A549 (cell line): ENCODE results near the gene TNFRSF19. TPM values are rescaled to one million over a fixed set of nuclear protein-coding genes. Genes with fewer than 3 reads are reported as not detected.

Source experiments
- ATAC-seq, 2 experiments: fragments of 200-7000 bp in 1 of 2; fragments of >200 bp in 1 of 2; cut with Nextera tagmentation in 1 of 2; cut with Tn5 transposase in 1 of 2; 3 replicates each; pipeline versions ENCODE4 v1.8.0 to v1.9.1; 2018 to 2020; ENCODE audit warnings: mild to moderate bottlenecking in 1 of 2, moderate library complexity in 1 of 2
- CTCF ChIA-PET: fragments of 300-600 bp; sonication (Branson Sonifier 250); formaldehyde crosslinking; extraction: SDS; loops from one replicate; lab custom pipeline; 2021; ENCODE audit warnings: antibody characterized with exemption, inconsistent platforms; lab: Yijun Ruan, JAX
- POLR2A ChIA-PET: fragments of 350-600 bp; formaldehyde crosslinking; extraction: SDS; loops from one replicate; lab custom pipeline; 2021; ENCODE audit warnings: antibody characterized with exemption, inconsistent platforms; lab: Yijun Ruan, JAX
- DNase-seq, 2 experiments: peaks; one replicate each; pipeline versions ENCODE4 v3.0.0 to v3.0.0-alpha.2; 2011 to 2016; ENCODE audit warnings: low read depth in 1 of 2, low spot score in 1 of 2
- FAIRE-seq: peaks from 2 replicates; lab custom pipeline; 2011; peaks lifted over from hg19 to GRCh38; lab: Jason Lieb, UNC
- H3K27ac ChIP-seq, 2 experiments: fragments of >200 bp; sonication (Bioruptor Twin); formaldehyde crosslinking; 3 replicates each; pipeline ENCODE4 v1.5.1; 2016 to 2017
- H3K4me1 ChIP-seq: fragments of >200 bp; sonication (Bioruptor Twin); formaldehyde crosslinking; 3 replicates; pipeline ENCODE4 v1.6.1; 2016
- H3K4me2 ChIP-seq: fragments of >200 bp; sonication (Bioruptor Twin); formaldehyde crosslinking; 3 replicates; pipeline ENCODE4 v1.6.1; 2016
- H3K4me3 ChIP-seq: fragments of >200 bp; sonication (Bioruptor Twin); formaldehyde crosslinking; 3 replicates; pipeline ENCODE4 v1.5.1; 2016
- H3K9me3 ChIP-seq: fragments of >200 bp; sonication (Bioruptor Twin); formaldehyde crosslinking; 3 replicates; pipeline ENCODE4 v1.6.1; 2016
- CBX2 ChIP-seq: fragments of 200-600 bp; sonication (generic); IDR thresholded peaks from 2 replicates; pipeline ENCODE4 v1.6.1; 2016; ENCODE audit warnings: low read depth, mild to moderate bottlenecking, borderline replicate concordance
- CTCF ChIP-seq: fragments of >200 bp; sonication (Bioruptor Twin); formaldehyde crosslinking; IDR thresholded peaks from 3 replicates; pipeline ENCODE4 v1.5.1; 2016
- ELK1 ChIP-seq: fragments of 150-350 bp; IDR thresholded peaks from 2 replicates; pipeline ENCODE4 v1.6.1; 2014; ENCODE audit warnings: low read depth, mild to moderate bottlenecking, low read length
- EP300 ChIP-seq, 2 experiments: fragments of >200 bp; sonication (Bioruptor Twin); formaldehyde crosslinking; IDR thresholded peaks; 2 replicates in 1 of 2; 3 replicates in 1 of 2; pipeline ENCODE4 v1.6.1; 2016 to 2017
- ESRRA ChIP-seq: fragments of 150-350 bp; IDR thresholded peaks from 2 replicates; pipeline ENCODE4 v1.6.1; 2014; ENCODE audit warnings: mild to moderate bottlenecking, low read length, borderline replicate concordance
- FOXS1 ChIP-seq: fragments of 250-450 bp; sonication (Bioruptor Pico); IDR thresholded peaks from 2 replicates; pipeline ENCODE4 v1.5.0; 2020; ENCODE audit warnings: mild to moderate bottlenecking, moderate library complexity
- GATA3 ChIP-seq: IDR thresholded peaks from 2 replicates; pipeline ENCODE4 v1.6.1; 2012; ENCODE audit warnings: borderline replicate concordance
- HDAC2 ChIP-seq: fragments of 200-600 bp; sonication (generic); IDR thresholded peaks from 2 replicates; pipeline ENCODE4 v1.6.1; 2016
- HMGXB4 ChIP-seq: fragments of 250-450 bp; sonication (Bioruptor Pico); IDR thresholded peaks from 2 replicates; pipeline ENCODE4 v1.5.0; 2021; ENCODE audit warnings: mild to moderate bottlenecking, moderate library complexity, borderline replicate concordance
- HOXB13 ChIP-seq: fragments of 250-450 bp; sonication (Bioruptor Pico); IDR thresholded peaks from 2 replicates; pipeline ENCODE4 v1.5.0; 2020; ENCODE audit warnings: low read depth, mild to moderate bottlenecking, moderate library complexity
- JUN ChIP-seq, 2 experiments: fragments of >200 bp; sonication (Bioruptor Twin); formaldehyde crosslinking; IDR thresholded peaks; 2 replicates in 1 of 2; 3 replicates in 1 of 2; pipeline ENCODE4 v1.6.1; 2016 to 2017
- JUNB ChIP-seq: fragments of >200 bp; sonication (Bioruptor Twin); formaldehyde crosslinking; IDR thresholded peaks from 2 replicates; pipeline ENCODE4 v1.6.1; 2016
- KDM1A ChIP-seq: fragments of 200-600 bp; sonication (generic); IDR thresholded peaks from 2 replicates; pipeline ENCODE4 v1.6.1; 2016; ENCODE audit warnings: low read depth, mild to moderate bottlenecking
- MAFK ChIP-seq: fragments of 450-650 bp; IDR thresholded peaks from 2 replicates; pipeline ENCODE4 v1.6.1; 2014; ENCODE audit not compliant: partially characterized antibody
- MAZ ChIP-seq: fragments of 150-350 bp; IDR thresholded peaks from 2 replicates; pipeline ENCODE4 v1.6.1; 2014; ENCODE audit warnings: antibody characterized with exemption, low read depth, low read length, borderline replicate concordance
- MYC ChIP-seq: IDR thresholded peaks from 2 replicates; pipeline ENCODE4 v1.6.1; 2012; ENCODE audit warnings: mild to moderate bottlenecking, inconsistent platforms, low read length, improper control_type of control experiment, borderline replicate concordance
- NPAS2 ChIP-seq: fragments of 250-450 bp; sonication (Bioruptor Pico); IDR thresholded peaks from 2 replicates; pipeline ENCODE4 v1.8.0; 2022; ENCODE audit warnings: mild to moderate bottlenecking, moderate library complexity, borderline replicate concordance
- NR3C1 ChIP-seq: fragments of >200 bp; sonication (Bioruptor Twin); formaldehyde crosslinking; IDR thresholded peaks from 3 replicates; pipeline ENCODE4 v1.6.1; 2017
- POLR2A ChIP-seq: IDR thresholded peaks from 2 replicates; pipeline ENCODE4 v1.6.1; 2012; ENCODE audit warnings: mild to moderate bottlenecking, low read length
- POLR2AphosphoS2 ChIP-seq: conservative IDR thresholded peaks from 2 replicates; pipeline ENCODE4 v1.6.1; 2012; ENCODE audit warnings: low read length, improper control_type of control experiment, inconsistent platforms
- REST ChIP-seq: fragments of 200-600 bp; sonication (generic); IDR thresholded peaks from 2 replicates; pipeline ENCODE4 v1.6.1; 2016; ENCODE audit warnings: antibody characterized with exemption, mild to moderate bottlenecking, moderate library complexity
- SMC3 ChIP-seq: fragments of >200 bp; sonication (Bioruptor Twin); formaldehyde crosslinking; IDR thresholded peaks from 3 replicates; pipeline ENCODE4 v1.6.1; 2018; ENCODE audit warnings: inconsistent platforms
- SREBF2 ChIP-seq: fragments of 450-650 bp; IDR thresholded peaks from 2 replicates; pipeline ENCODE4 v1.6.1; 2014; ENCODE audit warnings: mild to moderate bottlenecking, moderate library complexity
- TFCP2L1 ChIP-seq: fragments of 250-450 bp; sonication (Bioruptor Pico); IDR thresholded peaks from 2 replicates; pipeline ENCODE4 v1.5.0; 2021; ENCODE audit warnings: mild to moderate bottlenecking
- ZC3H11A ChIP-seq: fragments of 450-650 bp; IDR thresholded peaks from 2 replicates; pipeline ENCODE4 v1.6.1; 2014; ENCODE audit warnings: antibody characterized with exemption, mild to moderate bottlenecking
- WGBS: methylation state at CpG from one replicate; pipeline ENCODE4 v1.1.6; 2017; ENCODE audit errors: missing lambda C conversion rate; 5-methylcytosine and 5-hydroxymethylcytosine counted together
- polyA plus RNA-seq, 4 experiments: library from polyadenylated mRNA; depleted of rRNA in 3 of 4; stranded (reverse); fragments of >200 nt; fragmentation: RNase III in 1 of 4; extraction: RNeasy Plus Mini Kit Qiagen cat#74134 plus additional on column Dnase treatment in 1 of 4; gene quantifications; 2 replicates in 3 of 4; 3 replicates in 1 of 4; pipeline ENCODE4 v1.2.3, GENCODE V29; 2011 to 2017

The TNFRSF19 gene
- polyA plus RNA-seq, 2 of the 4 experiments (the other 2 are of a cell fraction), result 1.2 to 1.9 TPM

- no peak for FAIRE-seq
- DNase-seq, result no peak
- 94% methylated on average over 32 of the region's 46 CpGs for WGBS
- POLR2A ChIA-PET, result no interaction called here
- Histone ChIP-seq H3K9me3 (no peaks in the 10 kb centered on the region), H3K27ac (no peak overlapping the region), H3K4me2 (no peak overlapping the region), H3K4me1 (no peaks in the 10 kb centered on the region), H3K4me3 (no peak overlapping the region)
- CTCF ChIA-PET, result no interaction called here
- TF ChIP-seq MAFK (no peak), GATA3 (no peak), ZC3H11A (no peak), CBX2 (no peak), SMC3 (no peak), JUNB (no peak), NR3C1 (no peak), TFCP2L1 (CRISPR knock-in tag) (no peak), HOXB13 (CRISPR knock-in tag) (no peak), CTCF (no peak), ESRRA (no peak), EP300 (IDR thresholded peaks at IDR 0.05) (no peak), HMGXB4 (no peak), POLR2A (no peak)
- ATAC-seq, result no peak
Measured at GRCh38 chr13:23695711-23696464, 125.7 kb downstream of the TNFRSF19 start.

- Histone ChIP-seq H3K4me1 (no peaks in the 10 kb centered on the region), H3K4me3 (no peak overlapping the region), H3K4me2 (no peak overlapping the region), H3K9me3 (no peaks in the 10 kb centered on the region)
- WGBS, result 67% methylated on average over 2 of the region's 5 CpGs
- CTCF ChIA-PET, result no interaction called here
- ATAC-seq (no peak), FAIRE-seq (no peak), DNase-seq (no peak)
- TF ChIP-seq POLR2AphosphoS2, result no peak
- no peak for TF ChIP-seq HOXB13 (CRISPR knock-in tag)
- no peak for TF ChIP-seq SREBF2
- no peak for TF ChIP-seq ELK1
- TF ChIP-seq, all 56 proteins: peak for 0
- H3K27ac ChIP-seq, result no peak overlapping the region
- POLR2A ChIA-PET, result no interaction called here
Measured at GRCh38 chr13:23696610-23697009, 126.4 kb downstream of the TNFRSF19 start.

GRCh38 chr13:23697772-23698313 is 127.6 kb downstream of the TNFRSF19 start:
- Histone ChIP-seq H3K9me3 (no peaks in the 10 kb centered on the region), H3K27ac (no peak overlapping the region)
- no peak for TF ChIP-seq KDM1A
- TF ChIP-seq REST, result no peak
- TF ChIP-seq MAZ, result no peak
- no peak for TF ChIP-seq NPAS2
- TF ChIP-seq JUN (IDR thresholded peaks at IDR 0.05), result no peak
- TF ChIP-seq FOXS1 (CRISPR knock-in tag), result no peak
- no peak for TF ChIP-seq HDAC2
- no peak for TF ChIP-seq MYC
- TF ChIP-seq, all 56 proteins: peak for 0
- Histone ChIP-seq H3K4me2 (no peak overlapping the region), H3K4me3 (no peak overlapping the region), H3K4me1 (no peaks in the 10 kb centered on the region)
- no peak for FAIRE-seq
- no peak for DNase-seq
- CTCF ChIA-PET, result interaction anchor here (1.5 to 1.7 kb wide), 2 partner anchors 10 to 119 kb away, joined by 3 to 11 read pairs; no protein-coding TSS in a partner anchor
- no peak for ATAC-seq
- POLR2A ChIA-PET, result interaction anchor here (0.6 kb wide), 1 partner anchor 270 kb away, joined by 3 read pairs; no protein-coding TSS in a partner anchor
- 88% methylated on average over 1 of the region's 1 CpG for WGBS
